GM12878 (cell line): Measurements from ENCODE around the gene ARHGAP21. TPM values are rescaled to one million over a fixed set of nuclear protein-coding genes. Genes with fewer than 3 reads are reported as not detected.

Source experiments
- ATAC-seq: fragments of 200-7000 bp; cut with Tn5 transposase; 3 replicates; pipeline ENCODE4 v1.9.1; 2020; ENCODE audit warnings: mild to moderate bottlenecking, moderate library complexity
- Bru-seq: library from RNA; stranded (reverse); fragments of 400-500 nt; gene quantifications from one replicate; lab custom pipeline; 2021; lab: Mats Ljungman, UMichigan
- BruChase-seq, 2 experiments: library from RNA; stranded (reverse); fragments of 400-500 nt; gene quantifications; one replicate each; lab custom pipeline; 2021; lab: Mats Ljungman, UMichigan
- BruUV-seq: library from RNA; stranded (reverse); fragments of 400-500 nt; replicated peaks from 2 replicates; lab custom pipeline; 2021; lab: Mats Ljungman, UMichigan
- CTCF ChIA-PET: fragments of 300-600 bp; sonication (Branson Sonifier 250); formaldehyde crosslinking; extraction: SDS; loops from one replicate; lab custom pipeline; 2021; ENCODE audit warnings: inconsistent platforms; lab: Yijun Ruan, JAX
- POLR2A ChIA-PET: fragments of 350-600 bp; formaldehyde crosslinking; extraction: SDS; loops from one replicate; lab custom pipeline; 2021; ENCODE audit warnings: inconsistent platforms; lab: Charles Lee
- RAD21 ChIA-PET: fragments of 300-600 bp; sonication (Branson Sonifier 250); formaldehyde crosslinking; loops from one replicate; lab custom pipeline; 2023; ENCODE audit warnings: antibody characterized with exemption; ENCODE audit not compliant: unreplicated experiment; lab: Charles Lee
- SMC1A ChIA-PET: fragments of 300-600 bp; sonication (Branson Sonifier 250); formaldehyde crosslinking; loops from one replicate; lab custom pipeline; 2023; ENCODE audit not compliant: unreplicated experiment, uncharacterized antibody; lab: Charles Lee
- DNase-seq: peaks from one replicate; pipeline ENCODE4 v3.0.0-alpha.2; 2011; ENCODE audit warnings: low read depth, low spot score
- FAIRE-seq: peaks from 3 replicates; lab custom pipeline; 2011; peaks lifted over from hg19 to GRCh38; lab: Jason Lieb, UNC
- H2AFZ ChIP-seq: 2 replicates; pipeline ENCODE4 v1.6.0; 2011; ENCODE audit warnings: low read depth, low read length, control low read depth; ENCODE audit not compliant: control insufficient read depth
- H3K27ac ChIP-seq: 2 replicates; pipeline ENCODE4 v1.5.1; 2011; ENCODE audit warnings: control low read depth; ENCODE audit not compliant: control insufficient read depth, insufficient read depth
- H3K27me3 ChIP-seq, 2 experiments: replicated peaks in 1 of 2; 2 replicates each; pipeline versions ENCODE4 v1.6.0 to v1.6.1; 2011; ENCODE audit warnings: low read length in 1 of 2; ENCODE audit not compliant: control insufficient read depth in 2 of 2, insufficient read depth in 2 of 2
- H3K36me3 ChIP-seq, 2 experiments: 2 replicates each; pipeline ENCODE4 v1.5.1; 2011; ENCODE audit warnings: low read length in 1 of 2; ENCODE audit not compliant: control insufficient read depth in 2 of 2, insufficient read depth in 2 of 2
- H3K4me1 ChIP-seq: 2 replicates; pipeline ENCODE4 v1.6.1; 2011; ENCODE audit warnings: mild to moderate bottlenecking, low read length, moderate library complexity, mixed read lengths; ENCODE audit not compliant: control insufficient read depth, insufficient read depth
- H3K4me2 ChIP-seq: 2 replicates; pipeline ENCODE4 v1.6.0; 2011; ENCODE audit warnings: control low read depth; ENCODE audit not compliant: control insufficient read depth, insufficient read depth
- H3K4me3 ChIP-seq: fragments of 200-600 bp; sonication (generic); 2 replicates; pipeline ENCODE4 v1.5.1; 2016
- H3K79me2 ChIP-seq: 2 replicates; pipeline ENCODE4 v1.6.0; 2011; ENCODE audit warnings: low read length; ENCODE audit not compliant: control insufficient read depth, insufficient read depth
- H3K9ac ChIP-seq: 2 replicates; pipeline ENCODE4 v1.8.0; 2011; ENCODE audit warnings: low read length, control low read depth, mixed read lengths; ENCODE audit not compliant: control insufficient read depth, insufficient read depth
- H3K9me3 ChIP-seq: replicated peaks from 3 replicates; pipeline ENCODE4 v1.5.1; 2011; ENCODE audit warnings: mild to moderate bottlenecking, low read length; ENCODE audit not compliant: control insufficient read depth, insufficient read depth
- H4K20me1 ChIP-seq: 2 replicates; pipeline ENCODE4 v1.6.0; 2011; ENCODE audit not compliant: control insufficient read depth, insufficient read depth
- BACH1 ChIP-seq: fragments of 450-650 bp; IDR thresholded peaks from 2 replicates; pipeline ENCODE4 v1.6.1; 2017; ENCODE audit warnings: mild to moderate bottlenecking, borderline replicate concordance
- CHD4 ChIP-seq: fragments of 200-600 bp; sonication (generic); IDR thresholded peaks from 2 replicates; pipeline ENCODE4 v1.6.1; 2016; ENCODE audit warnings: mild to moderate bottlenecking
- DPF2 ChIP-seq: fragments of 450-650 bp; IDR thresholded peaks from 2 replicates; pipeline ENCODE4 v1.6.1; 2017; ENCODE audit warnings: mild to moderate bottlenecking
- EED ChIP-seq: sonication (generic); IDR thresholded peaks from 2 replicates; pipeline ENCODE4 v1.6.1; 2016; ENCODE audit warnings: antibody characterized with exemption, low read depth
- FOXK2 ChIP-seq: fragments of 450-650 bp; IDR thresholded peaks from 2 replicates; pipeline ENCODE4 v1.6.1; 2017; ENCODE audit warnings: mild to moderate bottlenecking, moderate library complexity
- IKZF2 ChIP-seq, 2 experiments: fragments of 450-650 bp; IDR thresholded peaks; 2 replicates each; pipeline ENCODE4 v1.6.1; 2017; ENCODE audit warnings: mild to moderate bottlenecking in 2 of 2, moderate library complexity in 2 of 2
- NR2F1 ChIP-seq: fragments of 450-650 bp; conservative IDR thresholded peaks from 2 replicates; pipeline ENCODE4 v1.6.1; 2017; ENCODE audit warnings: mild to moderate bottlenecking
- POLR2A ChIP-seq: IDR thresholded peaks from 2 replicates; pipeline ENCODE4 v1.6.1; 2011; ENCODE audit warnings: low read depth, mild to moderate bottlenecking, low read length
- POU2F2 ChIP-seq: IDR thresholded peaks from 3 replicates; pipeline ENCODE4 v1.6.1; 2011; ENCODE audit warnings: low read depth, mild to moderate bottlenecking, low read length, borderline replicate concordance
- RAD21 ChIP-seq: IDR thresholded peaks from 2 replicates; pipeline ENCODE4 v1.6.1; 2011; ENCODE audit warnings: mild to moderate bottlenecking, low read depth, low read length, moderate library complexity; ENCODE audit not compliant: insufficient read depth
- RCOR1 ChIP-seq: conservative IDR thresholded peaks from 2 replicates; pipeline ENCODE4 v1.6.1; 2012; ENCODE audit warnings: low read depth, low read length, improper control_type of control experiment
- SIN3A ChIP-seq: IDR thresholded peaks from 2 replicates; pipeline ENCODE4 v1.6.1; 2012; ENCODE audit warnings: low read depth, low read length, improper control_type of control experiment
- SMC3 ChIP-seq: IDR thresholded peaks from 2 replicates; pipeline ENCODE4 v1.6.1; 2011; ENCODE audit warnings: low read length, improper control_type of control experiment, borderline replicate concordance
- YY1 ChIP-seq: IDR thresholded peaks from 2 replicates; pipeline ENCODE4 v1.6.1; 2011; ENCODE audit warnings: low read depth, mild to moderate bottlenecking, low read length
- ZNF622 ChIP-seq: fragments of 450-650 bp; IDR thresholded peaks from 2 replicates; pipeline ENCODE4 v1.6.1; 2017; ENCODE audit warnings: mild to moderate bottlenecking, inconsistent platforms
- WGBS: methylation state at CpG from one replicate; pipeline ENCODE4 v1.1.6; 2016; ENCODE audit warnings: low lambda C conversion rate; ENCODE audit not compliant: insufficient replicate concordance, insufficient coverage; ENCODE audit errors: missing lambda C conversion rate; 5-methylcytosine and 5-hydroxymethylcytosine counted together
- in situ Hi-C: fragments of 300-500 bp; cut with MboI; formaldehyde crosslinking; loops from 9 replicates; pipeline ENCODE4 v1.14.3; 2018; ENCODE audit warnings: mixed read lengths
- intact Hi-C: fragments of 100-400 bp; cut with micrococcal nuclease; formaldehyde crosslinking; loops from one replicate; pipeline ENCODE4 v1.14.2; 2022; ENCODE audit not compliant: unreplicated experiment
- long read RNA-seq, 2 experiments: library from polyadenylated mRNA; unstranded; transcript quantifications; one replicate each; pipeline ENCODE4 v2.0.0, GENCODE V29; 2019 to 2020
- polyA minus RNA-seq, 3 experiments: library from RNA; depleted of rRNA, polyadenylated mRNA; stranded (reverse); fragments of >200 nt; gene quantifications; 2 replicates each; pipeline ENCODE4 v1.2.3, GENCODE V29; 2011
- polyA plus RNA-seq, 11 experiments: library from polyadenylated mRNA; depleted of rRNA in 4 of 11; unstranded in 6 of 11; stranded (reverse) in 5 of 11; fragments of >200 nt; fragmentation: Nextera tagmentation in 4 of 11; fragmentation: Illumina TruSeq in 1 of 11; extraction: Ambion mirVana in 4 of 11; extraction: Trizol in 1 of 11; gene quantifications; 1 replicate in 1 of 11; 2 replicates in 10 of 11; pipeline versions ENCODE4 v1.2.1 to v1.2.3, GENCODE V29; 2011 to 2016; ENCODE audit warnings: inconsistent platforms in 2 of 11, missing spikeins in 2 of 11, low read depth in 1 of 11
- total RNA-seq, 4 experiments: library from RNA; depleted of rRNA in 3 of 4; stranded (reverse); fragments of >200 nt in 3 of 4; fragmentation: Illumina TruSeq in 1 of 4; extraction: Trizol in 1 of 4; gene quantifications; 2 replicates each; pipeline versions ENCODE4 v1.2.1 to v1.2.3, GENCODE V29; 2013 to 2021
- TF ChIP-seq, protein P1 (sequence below), 3 experiments: IDR thresholded peaks in 2 of 3; conservative IDR thresholded peaks in 1 of 3; 2 replicates each; pipeline ENCODE4 v1.5.1; 2011; ENCODE audit warnings: low read depth in 3 of 3, low read length in 3 of 3, mild to moderate bottlenecking in 3 of 3, control low read depth in 2 of 3, moderate library complexity in 2 of 3, inconsistent platforms in 1 of 3, mixed read lengths in 1 of 3; ENCODE audit not compliant: control insufficient read depth in 2 of 3, insufficient read depth in 1 of 3; ENCODE audit errors: extremely low read depth in 1 of 3
- TF ChIP-seq, protein P2 (sequence below): fragments of 150-350 bp; IDR thresholded peaks from 2 replicates; pipeline ENCODE4 v1.6.1; 2014; ENCODE audit warnings: mild to moderate bottlenecking, low read depth, low read length

ARHGAP21 gene
- 415 and 429 TPM in 2 replicates for total RNA-seq (2013; cell fraction: nucleolus; rRNA removed)
- 40.8 and 44.4 TPM in 2 replicates for total RNA-seq (2014; rRNA removed)
- 56.7 and 61.5 TPM in 2 replicates for total RNA-seq (2014; rRNA removed; fragmentation: Illumina TruSeq; extraction: Trizol)
- total RNA-seq (2021) = 50.7 and 55.0 TPM in 2 replicates
- polyA plus RNA-seq (2011; ENCODE audit: low read depth) = 10.5 TPM
- polyA plus RNA-seq (2011; rRNA removed) = 100 and 103 TPM in 2 replicates
- 47.0 and 48.2 TPM in 2 replicates for polyA plus RNA-seq (2011; cell fraction: cytosol; rRNA removed)
- 161 and 233 TPM in 2 replicates for polyA plus RNA-seq (2011; cell fraction: nucleus; rRNA removed)
- 13.4 and 14.7 TPM in 2 replicates for polyA plus RNA-seq (2012)
- polyA plus RNA-seq (2014; fragmentation: Illumina TruSeq; extraction: Trizol) = 58.9 and 68.4 TPM in 2 replicates
- 10 to 100 TPM; 11.7 to 12.2 TPM for polyA plus RNA-seq (2014; fragmentation: Nextera tagmentation; extraction: Ambion mirVana)
- polyA plus RNA-seq (2014; rRNA removed) = 30.2 and 34.3 TPM in 2 replicates
- 10 to 100 TPM; 12.7 to 14.6 TPM for polyA plus RNA-seq (2016; fragmentation: Nextera tagmentation; extraction: Ambion mirVana)
- 96.1 and 161 TPM in 2 replicates for polyA minus RNA-seq (2011; rRNA and poly(A)+ RNA removed)
- 36.5 and 64.2 TPM in 2 replicates for polyA minus RNA-seq (2011; cell fraction: cytosol; rRNA and poly(A)+ RNA removed)
- polyA minus RNA-seq (2011; cell fraction: nucleus; rRNA and poly(A)+ RNA removed) = 123 and 145 TPM in 2 replicates
- percentile 90 among the genes with signal in this experiment for Bru-seq, nascent RNA
- percentile 89 among the genes with signal in this experiment for BruChase-seq, experiment 1, labeled RNA remaining after a 6-hour chase
- percentile 87 among the genes with signal in this experiment for BruChase-seq, experiment 2, labeled RNA remaining after a 2-hour chase
- long read RNA-seq, experiment 1, partial matches to known transcripts = 0 of 2 reads
- long read RNA-seq, experiment 1, other reads (novel, unspliced or antisense) = 1 of 2 reads
- long read RNA-seq, experiment 2, partial matches to known transcripts = 18 of 35 reads
- long read RNA-seq, experiment 2, other reads (novel, unspliced or antisense) = 16 of 35 reads

DNA sequence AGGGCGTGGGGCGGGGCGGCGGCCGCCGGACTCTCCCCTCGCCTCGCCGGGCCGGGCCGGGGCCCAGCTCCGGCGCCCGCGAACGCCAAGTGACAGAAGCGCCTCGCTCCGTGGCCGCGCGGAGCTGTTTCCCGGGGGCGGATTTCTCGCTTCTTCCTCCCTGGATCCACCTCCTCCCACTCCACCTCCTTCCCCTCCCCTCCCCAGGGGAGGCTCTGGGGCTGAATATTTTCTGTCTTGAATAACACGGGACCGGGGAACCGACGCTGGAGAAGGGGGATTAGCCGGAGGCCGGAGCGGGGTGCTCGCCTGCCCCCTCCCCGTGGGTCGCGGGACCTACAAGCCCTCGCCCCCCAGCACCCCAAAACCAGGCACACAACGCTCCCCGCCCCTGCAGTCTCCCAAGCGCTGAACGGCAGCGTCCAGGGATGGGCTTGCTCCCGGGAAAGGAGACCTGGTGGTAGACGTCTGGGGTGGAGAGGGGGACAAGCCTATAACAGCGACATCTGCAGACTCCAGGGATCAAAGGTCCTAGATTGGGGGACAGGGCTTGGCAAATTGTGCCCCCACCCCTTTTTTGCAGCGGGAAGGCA, at the start of gene ARHGAP21:
Gene ARHGAP21 (minus strand): TSS at position 100 of the 593 bp plus-strand sequence. CDS start 1,988 bp downstream, outside the sequence.
- BruUV-seq = TSS peak; percentile 44
- no peaks in the 10 kb centered on the region for H3K36me3 ChIP-seq
- ATAC-seq = peak; percentile 33
- no peaks in the 10 kb centered on the region for H4K20me1 ChIP-seq
- ChIA-PET CTCF (interaction anchor here (0.6 to 5.8 kb wide), 10 partner anchors 17 to 357 kb away, joined by 3 to 51 read pairs (median 4); partner anchors contain the start of gene PRTFDC1), RAD21 (interaction anchor here (0.6 to 3.5 kb wide), 16 partner anchors 14 to 357 kb away, joined by 3 to 32 read pairs (median 4); partner anchors contain the start of gene PRTFDC1), SMC1A (interaction anchor here (0.7 to 6.8 kb wide), 12 partner anchors 9 to 357 kb away, joined by 3 to 63 read pairs (median 12); partner anchors contain the start of gene PRTFDC1), POLR2A (interaction anchor here (0.6 to 4.6 kb wide), 9 partner anchors 9 to 229 kb away, joined by 3 to 37 read pairs (median 8); partner anchors contain the start of gene PRTFDC1)
- WGBS = under 1% methylated on average over 19 of the region's 46 CpGs
- H3K9me3 ChIP-seq = no peaks in the 10 kb centered on the region
- H3K4me3 ChIP-seq = peak within 1 kb of the TSS; percentile 88
- peak within 1 kb of the TSS; percentile 81 for H3K9ac ChIP-seq
- peak within 1 kb of the TSS; percentile 90 for H2AFZ ChIP-seq
- DNase-seq = no peak
- peaks cover 6% of the 10 kb centered on the region; the same call in 1 of the 2 replicates for H3K4me1 ChIP-seq
- peak within 1 kb of the TSS; percentile 96 for H3K4me2 ChIP-seq
- H3K79me2 ChIP-seq = peaks cover 8% of the 10 kb centered on the region
- intact Hi-C loops (loop anchor here (1.0 to 10.0 kb wide), 7 partner anchors 81 to 358 kb away; partner anchors contain the start of genes ENKUR and THNSL1), in situ Hi-C loops (no loop called here)
- H3K27ac ChIP-seq = peak within 1 kb of the TSS; percentile 72
- no peaks in the 10 kb centered on the region for H3K27me3 ChIP-seq
- no peak for FAIRE-seq
- TF ChIP-seq BACH1 (0 out of 2 replicates have a peak, but pooled peaks have one; percentile 20), EED (peak; percentile 84), ZNF622 (no peak), POU2F2 (no peak), SIN3A (0 out of 2 replicates have a peak, but pooled peaks have one; percentile 19), DPF2 (0 out of 2 replicates have a peak, but pooled peaks have one; percentile 68), SMC3 (0 out of 2 replicates have a peak, but pooled peaks have one; percentile 3), POLR2A (peak; percentile 54), FOXK2 (no peak), YY1 (peak; percentile 15; the same call in 1 of the 2 replicates), RCOR1 (0 out of 2 replicates have a peak, but pooled peaks have one; percentile 38), NR2F1 (0 out of 2 replicates have a peak, but pooled peaks have one; percentile 42), RAD21 (peak; percentile 21; the same call in 1 of the 2 replicates), CHD4 (0 out of 2 replicates have a peak, but pooled peaks have one; percentile 33), IKZF2 (IDR thresholded peaks at IDR 0.05) (peak; percentile 76 to 77)
- TF ChIP-seq, protein P1, sequence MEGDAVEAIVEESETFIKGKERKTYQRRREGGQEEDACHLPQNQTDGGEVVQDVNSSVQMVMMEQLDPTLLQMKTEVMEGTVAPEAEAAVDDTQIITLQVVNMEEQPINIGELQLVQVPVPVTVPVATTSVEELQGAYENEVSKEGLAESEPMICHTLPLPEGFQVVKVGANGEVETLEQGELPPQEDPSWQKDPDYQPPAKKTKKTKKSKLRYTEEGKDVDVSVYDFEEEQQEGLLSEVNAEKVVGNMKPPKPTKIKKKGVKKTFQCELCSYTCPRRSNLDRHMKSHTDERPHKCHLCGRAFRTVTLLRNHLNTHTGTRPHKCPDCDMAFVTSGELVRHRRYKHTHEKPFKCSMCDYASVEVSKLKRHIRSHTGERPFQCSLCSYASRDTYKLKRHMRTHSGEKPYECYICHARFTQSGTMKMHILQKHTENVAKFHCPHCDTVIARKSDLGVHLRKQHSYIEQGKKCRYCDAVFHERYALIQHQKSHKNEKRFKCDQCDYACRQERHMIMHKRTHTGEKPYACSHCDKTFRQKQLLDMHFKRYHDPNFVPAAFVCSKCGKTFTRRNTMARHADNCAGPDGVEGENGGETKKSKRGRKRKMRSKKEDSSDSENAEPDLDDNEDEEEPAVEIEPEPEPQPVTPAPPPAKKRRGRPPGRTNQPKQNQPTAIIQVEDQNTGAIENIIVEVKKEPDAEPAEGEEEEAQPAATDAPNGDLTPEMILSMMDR (IDR thresholded peaks at IDR 0.05 in 2 of 3, conservative IDR thresholded peaks at IDR 0.05 in 1 of 3; ENCODE audit: control insufficient read depth in 2 of 3, extremely low read depth in 1 of 3, insufficient read depth in 1 of 3, low read depth in 3 of 3, low read length in 3 of 3) = peak in 1 of 3 experiments; percentile 21; a peak in 2 of 6 replicates
- TF ChIP-seq, protein P2, sequence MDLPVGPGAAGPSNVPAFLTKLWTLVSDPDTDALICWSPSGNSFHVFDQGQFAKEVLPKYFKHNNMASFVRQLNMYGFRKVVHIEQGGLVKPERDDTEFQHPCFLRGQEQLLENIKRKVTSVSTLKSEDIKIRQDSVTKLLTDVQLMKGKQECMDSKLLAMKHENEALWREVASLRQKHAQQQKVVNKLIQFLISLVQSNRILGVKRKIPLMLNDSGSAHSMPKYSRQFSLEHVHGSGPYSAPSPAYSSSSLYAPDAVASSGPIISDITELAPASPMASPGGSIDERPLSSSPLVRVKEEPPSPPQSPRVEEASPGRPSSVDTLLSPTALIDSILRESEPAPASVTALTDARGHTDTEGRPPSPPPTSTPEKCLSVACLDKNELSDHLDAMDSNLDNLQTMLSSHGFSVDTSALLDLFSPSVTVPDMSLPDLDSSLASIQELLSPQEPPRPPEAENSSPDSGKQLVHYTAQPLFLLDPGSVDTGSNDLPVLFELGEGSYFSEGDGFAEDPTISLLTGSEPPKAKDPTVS = no peak
